ENCODE data around the gene RNF4.
A peak's percentile ranks its signal among the peaks of the same experiment; 100 is the strongest.

The RNF4 gene

DNA sequence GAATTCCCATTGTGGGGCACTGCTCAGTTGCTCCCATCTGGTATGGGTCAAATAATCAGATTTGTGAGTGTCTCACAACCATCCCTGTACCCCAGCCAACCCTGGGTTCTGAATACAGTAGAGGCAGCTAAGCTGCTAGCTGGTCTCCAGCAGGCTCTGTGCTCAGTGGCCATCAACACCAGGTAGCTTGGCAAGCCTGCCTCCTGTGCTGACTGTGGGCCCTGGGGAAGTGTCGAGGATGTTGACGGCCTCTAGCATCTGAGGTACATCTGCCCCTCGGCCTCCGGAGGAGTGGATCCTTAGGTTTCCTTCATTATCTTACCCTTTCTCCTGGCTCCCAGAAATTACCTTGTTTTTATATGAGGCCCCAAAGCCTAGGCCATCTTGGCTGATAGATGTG is 13.3 kb downstream of the RNF4 start:
- Histone ChIP-seq H3K4me3 (ENCODE audit: low read depth, low read length) (no peak overlapping the region), H3K27ac (peak overlapping the region; percentile 27; the same call in 1 of the 2 replicates), H3K9me3 (ENCODE audit: severe bottlenecking) (no peaks in the 10 kb centered on the region), H3K36me3 (peaks cover 54% of the 10 kb centered on the region), H3K27me3 (ENCODE audit: insufficient read depth, low read depth, severe bottlenecking) (no peaks in the 10 kb centered on the region)
- peak; percentile 26 for DNase-seq
- TF ChIP-seq CTCF (IDR thresholded peaks at IDR 0.05; ENCODE audit: low read depth, low read length): 0 out of 2 replicates have a peak, but pooled peaks have one; percentile 3

GRCh38 chr4:2482693-2483092 is 13.8 kb downstream of the RNF4 start:
- H3K27me3 ChIP-seq (ENCODE audit: insufficient read depth, low read depth, severe bottlenecking): no peaks in the 10 kb centered on the region
- DNase-seq: peak; percentile 40
- TF ChIP-seq CTCF (IDR thresholded peaks at IDR 0.05; ENCODE audit: low read depth, low read length): no peak
- H3K4me3 ChIP-seq (ENCODE audit: low read depth, low read length): no peak overlapping the region
- H3K9me3 ChIP-seq (ENCODE audit: severe bottlenecking): no peaks in the 10 kb centered on the region
- H3K36me3 ChIP-seq: peaks cover 55% of the 10 kb centered on the region
- peak overlapping the region; percentile 27; the same call in 1 of the 2 replicates for H3K27ac ChIP-seq

- H3K27me3 ChIP-seq (ENCODE audit: insufficient read depth, low read depth, severe bottlenecking): no peaks in the 10 kb centered on the region
- no peak overlapping the region for H3K4me3 ChIP-seq (ENCODE audit: low read depth, low read length)
- no peak for DNase-seq
These were observed 14.3 kb downstream of the RNF4 start for GRCh38 chr4:2483237-2483636.

GRCh38 chr4:2484185-2484584 is 15.3 kb downstream of the RNF4 start:
- no peaks in the 10 kb centered on the region for H3K9me3 ChIP-seq (ENCODE audit: severe bottlenecking)
- no peak overlapping the region for H3K4me3 ChIP-seq (ENCODE audit: low read depth, low read length)
- TF ChIP-seq CTCF (IDR thresholded peaks at IDR 0.05; ENCODE audit: low read depth, low read length): no peak
- peaks cover 58% of the 10 kb centered on the region for H3K36me3 ChIP-seq
- H3K27ac ChIP-seq: no peak overlapping the region
- no peaks in the 10 kb centered on the region for H3K27me3 ChIP-seq (ENCODE audit: insufficient read depth, low read depth, severe bottlenecking)
- no peak for DNase-seq

More at GRCh38 chr4:2483237-2483636, 14.3 kb downstream of the RNF4 start:
- no peak for TF ChIP-seq CTCF (IDR thresholded peaks at IDR 0.05; ENCODE audit: low read depth, low read length)
- H3K36me3 ChIP-seq: peaks cover 60% of the 10 kb centered on the region
- H3K27ac ChIP-seq: peak overlapping the region; percentile 27; the same call in 1 of the 2 replicates
- no peaks in the 10 kb centered on the region for H3K9me3 ChIP-seq (ENCODE audit: severe bottlenecking)

DNA sequence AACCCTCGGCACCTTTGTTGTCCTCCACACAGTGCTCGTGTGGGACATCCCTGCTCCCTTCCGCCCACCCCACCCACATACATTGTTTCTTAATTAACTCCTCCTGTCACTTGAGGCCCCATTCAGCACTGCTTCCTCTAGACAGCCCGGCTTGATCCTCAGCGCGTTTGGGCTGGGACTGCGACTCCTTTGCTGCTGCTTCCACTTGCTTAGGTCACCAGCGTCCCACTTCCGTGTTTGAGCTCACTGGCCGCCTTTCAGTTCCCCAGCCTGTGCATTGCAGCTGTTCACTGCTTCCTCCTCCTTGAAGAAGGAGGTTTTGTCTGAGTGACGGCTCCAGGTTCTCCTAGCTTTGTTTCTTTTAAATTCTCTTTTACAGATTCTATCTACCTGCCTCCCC is 16.1 kb downstream of the RNF4 start:
- no peaks in the 10 kb centered on the region for H3K9me3 ChIP-seq (ENCODE audit: severe bottlenecking)
- H3K27me3 ChIP-seq (ENCODE audit: insufficient read depth, low read depth, severe bottlenecking): no peaks in the 10 kb centered on the region
- DNase-seq: no peak
- no peak for TF ChIP-seq CTCF (IDR thresholded peaks at IDR 0.05; ENCODE audit: low read depth, low read length)
- H3K4me3 ChIP-seq (ENCODE audit: low read depth, low read length): no peak overlapping the region
- peaks cover 60% of the 10 kb centered on the region for H3K36me3 ChIP-seq
- H3K27ac ChIP-seq: no peak overlapping the region

DNA sequence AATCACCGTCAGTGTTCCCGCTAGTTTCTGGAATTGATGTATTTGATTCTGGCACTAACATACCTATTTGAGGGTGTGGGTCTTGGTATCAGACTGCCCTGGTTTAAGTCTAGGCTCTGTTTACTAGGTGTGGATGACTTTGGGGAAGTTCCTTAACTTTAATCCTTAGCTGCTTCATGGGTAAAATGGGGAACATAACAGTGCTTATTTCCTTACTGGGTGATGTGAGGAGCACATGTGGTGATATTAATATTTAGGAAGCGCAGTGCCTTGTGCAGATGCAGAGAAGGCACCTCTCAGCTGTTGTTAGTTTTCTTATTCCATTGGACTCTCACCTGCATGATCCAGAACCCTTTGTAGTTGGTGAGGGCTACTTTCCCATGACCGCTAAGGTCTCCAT is 17.1 kb downstream of the RNF4 start:
- H3K27me3 ChIP-seq (ENCODE audit: insufficient read depth, low read depth, severe bottlenecking): no peaks in the 10 kb centered on the region
- DNase-seq: no peak
- H3K27ac ChIP-seq: no peak overlapping the region
- peaks cover 70% of the 10 kb centered on the region for H3K36me3 ChIP-seq
- no peak overlapping the region for H3K4me3 ChIP-seq (ENCODE audit: low read depth, low read length)
- no peak for TF ChIP-seq CTCF (IDR thresholded peaks at IDR 0.05; ENCODE audit: low read depth, low read length)
- no peaks in the 10 kb centered on the region for H3K9me3 ChIP-seq (ENCODE audit: severe bottlenecking)
